HEK293 (cell line): Measurements from ENCODE around the gene SENP1.

ENCODE experiments used
- CTCF ChIA-PET: fragments of 350-600 bp; formaldehyde crosslinking; extraction: SDS; loops from one replicate; lab custom pipeline; 2021; ENCODE audit warnings: antibody characterized with exemption; lab: Yijun Ruan, JAX
- POLR2A ChIA-PET: fragments of 300-600 bp; formaldehyde crosslinking; extraction: SDS; loops from one replicate; lab custom pipeline; 2020; ENCODE audit warnings: antibody characterized with exemption, inconsistent platforms; lab: Yijun Ruan, JAX
- H3K27ac ChIP-seq: fragments of 200-500 bp; sonication (Bioruptor generic); 2 replicates; pipeline ENCODE4 v1.5.1; 2014; ENCODE audit warnings: low read depth, low read length, control low read depth, inconsistent platforms; ENCODE audit errors: extremely low read depth
- H3K36me3 ChIP-seq, 2 experiments: fragments of 200-500 bp in 1 of 2; sonication (Bioruptor generic) in 1 of 2; 1 replicate in 1 of 2; 2 replicates in 1 of 2; pipeline ENCODE4 v1.5.1; 2014 to 2017; ENCODE audit warnings: inconsistent platforms in 2 of 2, low read length in 2 of 2; ENCODE audit not compliant: control insufficient read depth in 2 of 2, insufficient read depth in 1 of 2
- H3K4me1 ChIP-seq: fragments of 200-500 bp; sonication (Bioruptor generic); 2 replicates; pipeline ENCODE4 v1.5.1; 2014; ENCODE audit warnings: mild to moderate bottlenecking, low read length, inconsistent platforms; ENCODE audit not compliant: control insufficient read depth, insufficient read depth
- H3K4me3 ChIP-seq: 2 replicates; pipeline ENCODE4 v1.5.1; 2011; ENCODE audit warnings: low read depth, mild to moderate bottlenecking, control low read depth, low read length, moderate library complexity
- H3K9me3 ChIP-seq: fragments of 200-500 bp; sonication (Bioruptor generic); 2 replicates; pipeline ENCODE4 v1.5.1; 2014; ENCODE audit warnings: low read depth, low read length, inconsistent platforms; ENCODE audit not compliant: control insufficient read depth, insufficient read depth
- BCL11A ChIP-seq: fragments of 450-650 bp; formaldehyde crosslinking; IDR thresholded peaks from 2 replicates; pipeline ENCODE4 v1.5.1; 2016; ENCODE audit warnings: low read depth, missing biosample characterization, missing genetic modification characterization
- KLF1 ChIP-seq: fragments of 450-650 bp; formaldehyde crosslinking; IDR thresholded peaks from 2 replicates; pipeline ENCODE4 v1.5.1; 2016; ENCODE audit warnings: missing biosample characterization, missing genetic modification characterization
- KLF9 ChIP-seq: fragments of 450-650 bp; formaldehyde crosslinking; IDR thresholded peaks from 2 replicates; pipeline ENCODE4 v1.5.1; 2016; ENCODE audit warnings: missing biosample characterization, missing genetic modification characterization, low read depth
- ZBTB21 ChIP-seq: fragments of 450-650 bp; formaldehyde crosslinking; IDR thresholded peaks from 2 replicates; pipeline ENCODE4 v1.5.1; 2017; ENCODE audit warnings: missing biosample characterization, missing genetic modification characterization
- ZBTB7A ChIP-seq: fragments of 450-650 bp; formaldehyde crosslinking; IDR thresholded peaks from 2 replicates; pipeline ENCODE4 v1.5.1; 2016; ENCODE audit warnings: low read depth, missing biosample characterization, missing genetic modification characterization
- ZNF146 ChIP-seq: fragments of 450-650 bp; formaldehyde crosslinking; IDR thresholded peaks from 2 replicates; pipeline ENCODE4 v1.5.1; 2016; ENCODE audit warnings: missing biosample characterization, missing genetic modification characterization
- ZNF16 ChIP-seq: fragments of 450-650 bp; formaldehyde crosslinking; IDR thresholded peaks from 2 replicates; pipeline ENCODE4 v1.5.1; 2016; ENCODE audit warnings: low read depth, missing biosample characterization, missing genetic modification characterization
- ZNF202 ChIP-seq: fragments of 450-650 bp; formaldehyde crosslinking; IDR thresholded peaks from 2 replicates; pipeline ENCODE4 v1.5.1; 2016; ENCODE audit warnings: missing biosample characterization, missing genetic modification characterization, borderline replicate concordance
- ZNF239 ChIP-seq: fragments of 450-650 bp; formaldehyde crosslinking; IDR thresholded peaks from 2 replicates; pipeline ENCODE4 v1.5.1; 2016; ENCODE audit warnings: missing biosample characterization, missing genetic modification characterization
- ZNF311 ChIP-seq: fragments of 450-650 bp; formaldehyde crosslinking; IDR thresholded peaks from 2 replicates; pipeline ENCODE4 v1.5.1; 2017; ENCODE audit warnings: missing biosample characterization, missing genetic modification characterization, borderline replicate concordance
- ZNF350 ChIP-seq: fragments of 450-650 bp; formaldehyde crosslinking; IDR thresholded peaks from 2 replicates; pipeline ENCODE4 v1.5.0; 2017; ENCODE audit warnings: missing biosample characterization, mild to moderate bottlenecking, missing genetic modification characterization
- ZNF366 ChIP-seq: fragments of 450-650 bp; formaldehyde crosslinking; conservative IDR thresholded peaks from 2 replicates; pipeline ENCODE4 v1.5.1; 2016; ENCODE audit warnings: missing biosample characterization, missing genetic modification characterization
- ZNF37A ChIP-seq: fragments of 450-650 bp; IDR thresholded peaks from 2 replicates; pipeline ENCODE4 v1.5.1; 2018; ENCODE audit warnings: missing biosample characterization, missing genetic modification characterization
- ZNF404 ChIP-seq: fragments of 450-650 bp; formaldehyde crosslinking; IDR thresholded peaks from 2 replicates; pipeline ENCODE4 v1.5.1; 2017; ENCODE audit warnings: missing biosample characterization, missing genetic modification characterization
- ZNF426 ChIP-seq: fragments of 450-650 bp; formaldehyde crosslinking; IDR thresholded peaks from 2 replicates; pipeline ENCODE4 v1.5.1; 2017; ENCODE audit warnings: missing biosample characterization, missing genetic modification characterization, mild to moderate bottlenecking, inconsistent platforms, moderate library complexity
- ZNF530 ChIP-seq: fragments of 450-650 bp; formaldehyde crosslinking; IDR thresholded peaks from 2 replicates; pipeline ENCODE4 v1.5.1; 2016; ENCODE audit warnings: low read depth, missing biosample characterization, missing genetic modification characterization
- ZNF626 ChIP-seq: fragments of 450-650 bp; sonication (Bioruptor Pico); formaldehyde crosslinking; IDR thresholded peaks from 2 replicates; pipeline ENCODE4 v1.5.1; 2018; ENCODE audit warnings: missing biosample characterization, missing genetic modification characterization, inconsistent platforms
- ZNF76 ChIP-seq: fragments of 450-650 bp; formaldehyde crosslinking; IDR thresholded peaks from 2 replicates; pipeline ENCODE4; 2016; ENCODE audit warnings: low read depth, missing biosample characterization, missing genetic modification characterization, borderline replicate concordance
- ZNF776 ChIP-seq: fragments of 450-650 bp; formaldehyde crosslinking; IDR thresholded peaks from 2 replicates; pipeline ENCODE4 v1.5.0; 2017; ENCODE audit warnings: missing biosample characterization, missing genetic modification characterization, borderline replicate concordance
- ZNF777 ChIP-seq: fragments of 450-650 bp; formaldehyde crosslinking; IDR thresholded peaks from 2 replicates; pipeline ENCODE4 v1.5.1; 2017; ENCODE audit warnings: missing biosample characterization, missing genetic modification characterization, borderline replicate concordance
- ZNF785 ChIP-seq: fragments of 450-650 bp; formaldehyde crosslinking; IDR thresholded peaks from 2 replicates; pipeline ENCODE4 v1.5.1; 2016; ENCODE audit warnings: missing biosample characterization, missing genetic modification characterization
- ZNF792 ChIP-seq: fragments of 450-650 bp; formaldehyde crosslinking; IDR thresholded peaks from 2 replicates; pipeline ENCODE4 v1.5.1; 2016; ENCODE audit warnings: missing biosample characterization, missing genetic modification characterization
- ZNF843 ChIP-seq: fragments of 450-650 bp; formaldehyde crosslinking; IDR thresholded peaks from 2 replicates; pipeline ENCODE4 v1.5.1; 2016; ENCODE audit warnings: missing biosample characterization, missing genetic modification characterization
- ZSCAN16 ChIP-seq: fragments of 450-650 bp; formaldehyde crosslinking; IDR thresholded peaks from 2 replicates; pipeline ENCODE4 v1.5.1; 2016; ENCODE audit warnings: missing biosample characterization, missing genetic modification characterization
- TF ChIP-seq, protein P1 (sequence below): IDR thresholded peaks from 2 replicates; pipeline ENCODE4 v1.6.1; 2011; ENCODE audit warnings: mild to moderate bottlenecking, low read depth, low read length, borderline replicate concordance
- TF ChIP-seq, protein P2 (sequence below): fragments of 450-650 bp; formaldehyde crosslinking; IDR thresholded peaks from 2 replicates; pipeline ENCODE4 v1.5.1; 2016; ENCODE audit warnings: missing biosample characterization, missing genetic modification characterization
- TF ChIP-seq, protein P3 (sequence below): fragments of 450-650 bp; formaldehyde crosslinking; IDR thresholded peaks from 2 replicates; pipeline ENCODE4 v1.5.1; 2017; ENCODE audit warnings: missing biosample characterization, missing genetic modification characterization

Gene SENP1

DNA sequence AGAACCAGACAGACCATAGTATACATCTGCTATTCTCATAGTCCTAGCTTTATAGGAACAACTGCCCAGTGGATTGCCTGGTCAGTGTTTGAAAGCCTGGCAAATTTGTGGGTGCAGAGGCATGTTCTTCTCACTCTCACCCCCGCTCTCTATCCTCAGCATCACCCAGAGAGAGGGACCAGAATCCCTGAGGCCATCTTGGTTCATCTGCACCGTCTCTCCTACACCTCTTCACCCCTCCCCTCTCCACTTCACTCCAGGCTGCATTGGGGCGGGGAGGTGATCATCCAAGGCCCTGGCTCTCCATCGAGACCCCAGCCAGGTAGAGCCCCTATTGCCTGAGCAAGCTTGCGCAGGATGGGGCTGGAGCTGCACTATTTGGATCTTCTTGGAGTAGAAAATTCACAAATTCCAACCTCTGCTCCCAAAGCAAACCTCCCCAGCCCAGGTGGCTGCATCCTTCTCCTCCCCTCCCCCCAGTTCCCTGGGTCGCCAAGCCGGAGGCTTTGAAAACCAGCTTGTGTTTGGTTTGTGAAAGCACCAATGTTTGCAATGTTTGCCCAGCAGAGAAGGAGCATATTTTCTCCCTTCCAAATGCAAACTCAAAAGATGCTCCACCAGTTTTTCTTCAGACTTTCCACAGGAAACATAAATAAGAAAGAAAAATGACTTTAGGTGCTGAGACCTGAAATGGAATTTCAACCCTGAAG lies 83.0 kb downstream of the SENP1 start:
- Histone ChIP-seq H3K4me3 (no peak overlapping the region), H3K9me3 (no peaks in the 10 kb centered on the region), H3K4me1 (peaks cover 34% of the 10 kb centered on the region), H3K36me3 (no peaks in the 10 kb centered on the region), H3K27ac (no peak overlapping the region; the same call in 1 of the 2 replicates)
- ChIA-PET CTCF (interaction anchor here (0.6 to 1.4 kb wide), 6 partner anchors 59 to 318 kb away, joined by 3 to 6 read pairs (median 4); partner anchors contain the start of gene TMEM106C), POLR2A (interaction anchor here (1.2 kb wide), 1 partner anchor 20 kb away, joined by 4 read pairs; no protein-coding TSS in a partner anchor)
- TF ChIP-seq ZBTB7A (no peak), BCL11A (no peak), ZNF785 (tag by site-specific recombination) (no peak), ZNF426 (tag by site-specific recombination) (no peak), ZNF146 (tag by site-specific recombination) (0 out of 2 replicates have a peak, but pooled peaks have one; percentile 15), ZSCAN16 (peak; percentile 59; the same call in 1 of the 2 replicates), ZNF843 (tag by site-specific recombination) (no peak)

DNA sequence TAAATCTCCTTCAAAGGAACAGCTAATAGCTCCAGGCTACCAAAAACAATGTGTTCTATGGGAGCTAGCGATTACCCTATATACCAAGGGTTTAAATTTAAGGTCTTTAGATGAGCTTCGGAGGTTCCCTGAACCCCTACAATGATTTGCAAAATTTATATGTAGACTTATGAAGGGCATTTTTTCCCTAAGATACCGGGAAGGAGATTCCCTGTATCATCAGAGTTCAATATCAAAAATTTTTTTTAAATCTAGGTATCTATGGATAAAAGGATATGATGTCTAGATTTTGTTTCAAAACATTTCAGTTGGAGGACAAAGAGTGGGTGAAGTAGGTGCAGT lies 83.7 kb downstream of the SENP1 start:
- Histone ChIP-seq H3K9me3 (no peaks in the 10 kb centered on the region), H3K36me3 (no peaks in the 10 kb centered on the region), H3K27ac (peak overlapping the region; percentile 49; the same call in 1 of the 2 replicates), H3K4me3 (no peak overlapping the region), H3K4me1 (peaks cover 34% of the 10 kb centered on the region)
- TF ChIP-seq ZNF16 (tag by site-specific recombination) (peak; percentile 37; the same call in 1 of the 2 replicates), ZNF366 (tag by site-specific recombination) (0 out of 2 replicates have a peak, but pooled peaks have one; percentile 76), ZNF350 (no peak)
- ChIA-PET CTCF (interaction anchor here (0.6 to 1.4 kb wide), 4 partner anchors 59 to 317 kb away, joined by 3 to 6 read pairs (median 4); partner anchors contain the start of gene TMEM106C), POLR2A (interaction anchor here (1.2 kb wide), 1 partner anchor 20 kb away, joined by 4 read pairs; no protein-coding TSS in a partner anchor)

DNA sequence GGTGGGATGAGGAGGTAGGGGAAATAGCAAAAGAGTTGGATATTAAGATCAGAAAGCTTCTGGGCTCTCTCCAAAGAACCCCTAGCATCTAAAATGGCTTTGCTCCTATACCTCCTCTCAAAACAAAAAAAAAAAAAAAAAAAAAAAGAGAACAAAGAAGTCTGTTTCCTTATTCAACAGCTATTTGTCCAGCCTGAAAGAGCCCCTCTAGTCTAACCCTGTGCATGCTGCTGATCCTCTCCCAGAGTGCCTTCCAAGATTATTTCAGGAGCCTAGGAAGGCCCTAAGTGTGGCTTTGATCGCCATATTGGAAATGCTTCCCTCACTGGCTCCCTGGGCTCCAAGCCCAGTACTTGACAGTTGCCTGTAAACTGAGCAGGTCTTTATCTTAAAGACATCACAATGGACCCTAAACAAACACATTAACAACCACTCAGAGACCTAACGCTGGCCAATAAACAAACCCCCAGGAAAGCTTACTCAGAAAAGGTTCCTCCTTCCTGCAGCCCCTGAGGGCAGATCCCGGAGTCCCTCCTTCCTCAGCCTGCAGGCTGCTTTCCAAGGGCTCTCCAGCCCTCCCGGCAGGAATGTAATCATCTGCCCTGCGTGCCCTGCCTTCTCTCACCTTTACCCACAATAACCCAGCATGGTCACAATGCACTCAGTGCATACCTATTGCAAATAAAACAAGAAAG lies 84.2 kb downstream of the SENP1 start:
- POLR2A ChIA-PET: interaction anchor here (0.7 to 1.2 kb wide), 2 partner anchors 19 to 117 kb away, joined by 4 read pairs; partner anchors contain the start of gene VDR
- no peaks in the 10 kb centered on the region for H3K36me3 ChIP-seq
- CTCF ChIA-PET: interaction anchor here (0.6 to 1.4 kb wide), 6 partner anchors 49 to 697 kb away, joined by 3 to 6 read pairs (median 4); partner anchors contain the start of gene TMEM106C
- H3K27ac ChIP-seq: peak overlapping the region; percentile 49; the same call in 1 of the 2 replicates
- H3K4me3 ChIP-seq: no peak overlapping the region
- H3K4me1 ChIP-seq: peaks cover 34% of the 10 kb centered on the region
- H3K9me3 ChIP-seq: no peaks in the 10 kb centered on the region
- TF ChIP-seq ZNF792 (tag by site-specific recombination) (no peak), ZNF776 (tag by site-specific recombination) (no peak), ZNF37A (no peak), ZNF239 (tag by site-specific recombination) (no peak), KLF9 (tag by site-specific recombination) (no peak), ZNF626 (no peak), ZBTB21 (tag by site-specific recombination) (peak; percentile 73), ZNF777 (tag by site-specific recombination) (no peak), KLF1 (tag by site-specific recombination) (peak; percentile 81), ZNF530 (no peak), ZNF311 (tag by site-specific recombination) (no peak), ZNF16 (tag by site-specific recombination) (no peak), ZNF202 (tag by site-specific recombination) (no peak), ZNF404 (tag by site-specific recombination) (no peak), ZNF76 (tag by site-specific recombination) (peak; percentile 44; the same call in 1 of the 2 replicates)
- TF ChIP-seq, protein P1, sequence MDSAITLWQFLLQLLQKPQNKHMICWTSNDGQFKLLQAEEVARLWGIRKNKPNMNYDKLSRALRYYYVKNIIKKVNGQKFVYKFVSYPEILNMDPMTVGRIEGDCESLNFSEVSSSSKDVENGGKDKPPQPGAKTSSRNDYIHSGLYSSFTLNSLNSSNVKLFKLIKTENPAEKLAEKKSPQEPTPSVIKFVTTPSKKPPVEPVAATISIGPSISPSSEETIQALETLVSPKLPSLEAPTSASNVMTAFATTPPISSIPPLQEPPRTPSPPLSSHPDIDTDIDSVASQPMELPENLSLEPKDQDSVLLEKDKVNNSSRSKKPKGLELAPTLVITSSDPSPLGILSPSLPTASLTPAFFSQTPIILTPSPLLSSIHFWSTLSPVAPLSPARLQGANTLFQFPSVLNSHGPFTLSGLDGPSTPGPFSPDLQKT: no peak
- TF ChIP-seq, protein P2, sequence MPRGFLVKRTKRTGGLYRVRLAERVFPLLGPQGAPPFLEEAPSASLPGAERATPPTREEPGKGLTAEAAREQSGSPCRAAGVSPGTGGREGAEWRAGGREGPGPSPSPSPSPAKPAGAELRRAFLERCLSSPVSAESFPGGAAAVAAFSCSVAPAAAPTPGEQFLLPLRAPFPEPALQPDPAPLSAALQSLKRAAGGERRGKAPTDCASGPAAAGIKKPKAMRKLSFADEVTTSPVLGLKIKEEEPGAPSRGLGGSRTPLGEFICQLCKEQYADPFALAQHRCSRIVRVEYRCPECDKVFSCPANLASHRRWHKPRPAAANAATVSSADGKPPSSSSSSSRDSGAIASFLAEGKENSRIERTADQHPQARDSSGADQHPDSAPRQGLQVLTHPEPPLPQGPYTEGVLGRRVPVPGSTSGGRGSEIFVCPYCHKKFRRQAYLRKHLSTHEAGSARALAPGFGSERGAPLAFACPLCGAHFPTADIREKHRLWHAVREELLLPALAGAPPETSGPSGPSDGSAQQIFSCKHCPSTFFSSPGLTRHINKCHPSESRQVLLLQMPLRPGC (tag by site-specific recombination): peak; percentile 91
- TF ChIP-seq, protein P3, sequence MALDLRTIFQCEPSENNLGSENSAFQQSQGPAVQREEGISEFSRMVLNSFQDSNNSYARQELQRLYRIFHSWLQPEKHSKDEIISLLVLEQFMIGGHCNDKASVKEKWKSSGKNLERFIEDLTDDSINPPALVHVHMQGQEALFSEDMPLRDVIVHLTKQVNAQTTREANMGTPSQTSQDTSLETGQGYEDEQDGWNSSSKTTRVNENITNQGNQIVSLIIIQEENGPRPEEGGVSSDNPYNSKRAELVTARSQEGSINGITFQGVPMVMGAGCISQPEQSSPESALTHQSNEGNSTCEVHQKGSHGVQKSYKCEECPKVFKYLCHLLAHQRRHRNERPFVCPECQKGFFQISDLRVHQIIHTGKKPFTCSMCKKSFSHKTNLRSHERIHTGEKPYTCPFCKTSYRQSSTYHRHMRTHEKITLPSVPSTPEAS (tag by site-specific recombination): 0 out of 2 replicates have a peak, but pooled peaks have one; percentile 21
